ENCODE measurements around the gene UBAC2.

- TF ChIP-seq, protein P1, sequence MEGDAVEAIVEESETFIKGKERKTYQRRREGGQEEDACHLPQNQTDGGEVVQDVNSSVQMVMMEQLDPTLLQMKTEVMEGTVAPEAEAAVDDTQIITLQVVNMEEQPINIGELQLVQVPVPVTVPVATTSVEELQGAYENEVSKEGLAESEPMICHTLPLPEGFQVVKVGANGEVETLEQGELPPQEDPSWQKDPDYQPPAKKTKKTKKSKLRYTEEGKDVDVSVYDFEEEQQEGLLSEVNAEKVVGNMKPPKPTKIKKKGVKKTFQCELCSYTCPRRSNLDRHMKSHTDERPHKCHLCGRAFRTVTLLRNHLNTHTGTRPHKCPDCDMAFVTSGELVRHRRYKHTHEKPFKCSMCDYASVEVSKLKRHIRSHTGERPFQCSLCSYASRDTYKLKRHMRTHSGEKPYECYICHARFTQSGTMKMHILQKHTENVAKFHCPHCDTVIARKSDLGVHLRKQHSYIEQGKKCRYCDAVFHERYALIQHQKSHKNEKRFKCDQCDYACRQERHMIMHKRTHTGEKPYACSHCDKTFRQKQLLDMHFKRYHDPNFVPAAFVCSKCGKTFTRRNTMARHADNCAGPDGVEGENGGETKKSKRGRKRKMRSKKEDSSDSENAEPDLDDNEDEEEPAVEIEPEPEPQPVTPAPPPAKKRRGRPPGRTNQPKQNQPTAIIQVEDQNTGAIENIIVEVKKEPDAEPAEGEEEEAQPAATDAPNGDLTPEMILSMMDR (IDR thresholded peaks at IDR 0.05): no peak
- TF ChIP-seq EP300 (IDR thresholded peaks at IDR 0.05) (no peak), POLR2A (IDR thresholded peaks at IDR 0.05) (no peak)
These were observed 56.6 kb downstream of the UBAC2 start for GRCh38 chr13:99257291-99257690.

Measured in tibial nerve (tissue), 4 donors.